ENCODE measurements around the gene ARHGEF10L. TPM values are rescaled to one million over a fixed set of nuclear protein-coding genes. Genes with fewer than 3 reads are reported as not detected.

The ARHGEF10L gene
- total RNA-seq, 1 donor from 2014 or later: 4.2 TPM

GRCh38 chr1:17567582-17567981 lies 28.1 kb downstream of the ARHGEF10L start:
- DNase-seq (ENCODE audit: low read depth, low spot score): no peak

- no peak for DNase-seq (ENCODE audit: low read depth, low spot score)
These were observed 28.8 kb downstream of the ARHGEF10L start for GRCh38 chr1:17568014-17568900.

- DNase-seq (ENCODE audit: low read depth, low spot score): no peak
These were observed 30.0 kb downstream of the ARHGEF10L start for GRCh38 chr1:17569200-17570139.

GRCh38 chr1:17570228-17570627 lies 30.7 kb downstream of the ARHGEF10L start:
- no peak for DNase-seq (ENCODE audit: low read depth, low spot score)

GRCh38 chr1:17572264-17572985 lies 32.9 kb downstream of the ARHGEF10L start:
- DNase-seq (ENCODE audit: low read depth, low spot score): no peak

- no peak for DNase-seq (ENCODE audit: low read depth, low spot score)
These were observed 34.1 kb downstream of the ARHGEF10L start for GRCh38 chr1:17573518-17574041.

GRCh38 chr1:17574516-17574915 lies 35.0 kb downstream of the ARHGEF10L start:
- no peak for DNase-seq (ENCODE audit: low read depth, low spot score)

- DNase-seq (ENCODE audit: low read depth, low spot score): no peak
These were observed 36.5 kb downstream of the ARHGEF10L start for GRCh38 chr1:17575797-17576518.

- DNase-seq (ENCODE audit: low read depth, low spot score): no peak
These were observed 37.0 kb downstream of the ARHGEF10L start for GRCh38 chr1:17576519-17576853.

- no peak for DNase-seq (ENCODE audit: low read depth, low spot score)
These were observed 38.4 kb downstream of the ARHGEF10L start for GRCh38 chr1:17577907-17578297.

GRCh38 chr1:17579951-17580939 lies 40.7 kb downstream of the ARHGEF10L start:
- no peak for DNase-seq (ENCODE audit: low read depth, low spot score)

GRCh38 chr1:17581389-17582123 lies 42.1 kb downstream of the ARHGEF10L start:
- DNase-seq (ENCODE audit: low read depth, low spot score): no peak

- no peak for DNase-seq (ENCODE audit: low read depth, low spot score)
These were observed 42.8 kb downstream of the ARHGEF10L start for GRCh38 chr1:17582124-17582774.

GRCh38 chr1:17584539-17584938 lies 45.0 kb downstream of the ARHGEF10L start:
- no peak for DNase-seq (ENCODE audit: low read depth, low spot score)

- no peak for DNase-seq (ENCODE audit: low read depth, low spot score)
These were observed 45.9 kb downstream of the ARHGEF10L start for GRCh38 chr1:17585266-17585987.

- no peak for DNase-seq (ENCODE audit: low read depth, low spot score)
These were observed 46.9 kb downstream of the ARHGEF10L start for GRCh38 chr1:17586172-17586964.

GRCh38 chr1:17587693-17588047 lies 48.2 kb downstream of the ARHGEF10L start:
- DNase-seq (ENCODE audit: low read depth, low spot score): no peak
